ENCODE measurements around the gene LSM12. TPM values are rescaled to one million over a fixed set of nuclear protein-coding genes. Genes with fewer than 3 reads are reported as not detected.

Gene LSM12
- total and polyA plus RNA-seq, 2 of the 8 experiments (the other 6 are each of a cell fraction or from before 2014, with no cell fraction given): 69.8 to 142 TPM

GRCh38 chr17:44038604-44039011 lies 27.9 kb downstream of the LSM12 start (continued):
- TF ChIP-seq KDM1A (IDR thresholded peaks at IDR 0.05; ENCODE audit: borderline replicate concordance, low read length): no peak
- no peak for TF ChIP-seq RFX5 (IDR thresholded peaks at IDR 0.05; ENCODE audit: borderline replicate concordance, low read depth, low read length)
- no peak for TF ChIP-seq JUN (IDR thresholded peaks at IDR 0.05; ENCODE audit: low read depth, low read length)
- no peak for TF ChIP-seq TBP (IDR thresholded peaks at IDR 0.05; ENCODE audit: low read depth, low read length)
- no peak for TF ChIP-seq JUND (IDR thresholded peaks at IDR 0.05; ENCODE audit: low read length)

All from H1 (cell line).